Astrocyte (in vitro differentiated cells and primary cell): Measurements from ENCODE around the gene AMMECR1. TPM values are rescaled to one million over a fixed set of nuclear protein-coding genes. Genes with fewer than 3 reads are reported as not detected.

ENCODE experiments used
- DNase-seq: peaks from one replicate; pipeline ENCODE4 v3.0.0-alpha.2; 2010; ENCODE audit warnings: low read depth
- FAIRE-seq: peaks from 2 replicates; lab custom pipeline; 2011; peaks lifted over from hg19 to GRCh38; lab: Jason Lieb, UNC
- H2AFZ ChIP-seq: 2 replicates; pipeline ENCODE4 v1.6.0; 2012; ENCODE audit warnings: low read depth, low read length, inconsistent platforms
- H3K27ac ChIP-seq: 2 replicates; pipeline ENCODE4 v1.5.1; 2011; ENCODE audit warnings: low read depth, low read length, inconsistent platforms
- H3K27me3 ChIP-seq: 2 replicates; pipeline ENCODE4 v1.6.0; 2011; ENCODE audit warnings: low read length, inconsistent platforms; ENCODE audit not compliant: insufficient read depth
- H3K36me3 ChIP-seq: 2 replicates; pipeline ENCODE4 v1.5.1; 2011; ENCODE audit warnings: low read length, inconsistent platforms; ENCODE audit not compliant: insufficient read depth
- H3K4me1 ChIP-seq: 2 replicates; pipeline ENCODE4 v1.5.1; 2011; ENCODE audit warnings: low read length, inconsistent platforms; ENCODE audit not compliant: insufficient read depth
- H3K4me2 ChIP-seq: 2 replicates; pipeline ENCODE4 v1.6.0; 2012; ENCODE audit warnings: low read length, inconsistent platforms
- H3K4me3 ChIP-seq: 2 replicates; pipeline ENCODE4 v1.5.1; 2011; ENCODE audit warnings: low read depth, mild to moderate bottlenecking, low read length, inconsistent platforms; ENCODE audit not compliant: insufficient read depth
- H3K79me2 ChIP-seq: 2 replicates; pipeline ENCODE4 v1.6.0; 2012; ENCODE audit warnings: mild to moderate bottlenecking, low read length, inconsistent platforms; ENCODE audit not compliant: insufficient read depth
- H3K9ac ChIP-seq: 2 replicates; pipeline ENCODE4 v1.6.0; 2012; ENCODE audit warnings: mild to moderate bottlenecking, low read length, inconsistent platforms
- H3K9me3 ChIP-seq: 2 replicates; pipeline ENCODE4 v1.5.1; 2012; ENCODE audit warnings: low read depth, mild to moderate bottlenecking, low read length, inconsistent platforms; ENCODE audit not compliant: insufficient read depth
- H4K20me1 ChIP-seq: 2 replicates; pipeline ENCODE4 v1.6.0; 2012; ENCODE audit warnings: low read length, inconsistent platforms; ENCODE audit not compliant: insufficient read depth
- H3K27ac Mint-ChIP-seq: one replicate; pipeline ENCODE4 v1.8.0; 2021; ENCODE audit warnings: mild to moderate bottlenecking, mixed read lengths; ENCODE audit not compliant: unreplicated experiment
- H3K27me3 Mint-ChIP-seq: one replicate; pipeline ENCODE4 v1.8.0; 2021; ENCODE audit warnings: low read depth, mixed read lengths; ENCODE audit not compliant: unreplicated experiment
- H3K36me3 Mint-ChIP-seq: one replicate; pipeline ENCODE4 v1.8.0; 2021; ENCODE audit warnings: low read depth, mixed read lengths; ENCODE audit not compliant: unreplicated experiment
- H3K4me1 Mint-ChIP-seq: one replicate; pipeline ENCODE4 v1.8.0; 2021; ENCODE audit warnings: low read depth, mixed read lengths; ENCODE audit not compliant: unreplicated experiment
- H3K4me3 Mint-ChIP-seq: one replicate; pipeline ENCODE4 v1.8.0; 2021; ENCODE audit warnings: mild to moderate bottlenecking, moderate library complexity, mixed read lengths; ENCODE audit not compliant: unreplicated experiment
- H3K9me3 Mint-ChIP-seq: one replicate; pipeline ENCODE4 v1.8.0; 2021; ENCODE audit warnings: mild to moderate bottlenecking, mixed read lengths; ENCODE audit not compliant: unreplicated experiment
- CTCF ChIP-seq: IDR thresholded peaks from 2 replicates; pipeline ENCODE4 v1.5.1; 2011; ENCODE audit warnings: low read depth, mild to moderate bottlenecking, inconsistent platforms, low read length, moderate library complexity; ENCODE audit not compliant: insufficient read depth
- EZH2 ChIP-seq: IDR thresholded peaks from 2 replicates; pipeline ENCODE4 v1.6.1; 2012; ENCODE audit warnings: mild to moderate bottlenecking, low read length, inconsistent platforms; ENCODE audit not compliant: insufficient read depth
- total RNA-seq: library from RNA; stranded (reverse); gene quantifications from 2 replicates; pipeline ENCODE4 v1.2.1, GENCODE V29; 2021

The AMMECR1 gene
- total RNA-seq, 1 donor from 2014 or later: 16.0 TPM

GRCh38 chrX:110311437-110312230, 6.3 kb downstream of the AMMECR1 start:
- Histone ChIP-seq H3K27ac (no peak overlapping the region), H3K4me3 (no peak overlapping the region), H2AFZ (no peak overlapping the region), H3K4me1 (peaks cover 4% of the 10 kb centered on the region), H3K9ac (no peak overlapping the region), H3K4me2 (no peak overlapping the region), H3K9me3 (no peaks in the 10 kb centered on the region), H3K27me3 (no peaks in the 10 kb centered on the region), H4K20me1 (peaks cover 65% of the 10 kb centered on the region), H3K36me3 (no peaks in the 10 kb centered on the region), H3K79me2 (peaks cover 91% of the 10 kb centered on the region)
- H3K4me3 Mint-ChIP-seq: no peak overlapping the region
- H3K36me3 Mint-ChIP-seq: no peaks in the 10 kb centered on the region
- TF ChIP-seq CTCF (no peak), EZH2 (no peak)
- H3K9me3 Mint-ChIP-seq: no peaks in the 10 kb centered on the region
- H3K27ac Mint-ChIP-seq: peak overlapping the region; percentile 58
- peak; percentile 13 for FAIRE-seq
- no peak for DNase-seq
- H3K4me1 Mint-ChIP-seq: peaks cover 27% of the 10 kb centered on the region
- H3K27me3 Mint-ChIP-seq: no peaks in the 10 kb centered on the region

GRCh38 chrX:110310896-110311295, 7.0 kb downstream of the AMMECR1 start:
- H3K4me1 ChIP-seq: peaks cover 4% of the 10 kb centered on the region
- no peaks in the 10 kb centered on the region for H3K36me3 ChIP-seq
- Mint-ChIP-seq H3K36me3 (no peaks in the 10 kb centered on the region), H3K4me3 (no peak overlapping the region), H3K9me3 (no peaks in the 10 kb centered on the region), H3K4me1 (peaks cover 27% of the 10 kb centered on the region), H3K27me3 (no peaks in the 10 kb centered on the region), H3K27ac (no peak overlapping the region)
- H3K4me2 ChIP-seq: no peak overlapping the region
- H3K79me2 ChIP-seq: peaks cover 83% of the 10 kb centered on the region
- TF ChIP-seq CTCF (no peak), EZH2 (no peak)
- H3K9ac ChIP-seq: no peak overlapping the region
- no peak for DNase-seq
- no peaks in the 10 kb centered on the region for H3K9me3 ChIP-seq
- H3K27me3 ChIP-seq: no peaks in the 10 kb centered on the region
- no peak overlapping the region for H3K27ac ChIP-seq
- FAIRE-seq: no peak
- H4K20me1 ChIP-seq: peaks cover 58% of the 10 kb centered on the region
- no peak overlapping the region for H2AFZ ChIP-seq
- no peak overlapping the region for H3K4me3 ChIP-seq
